Naive thymus-derived CD4-positive, alpha-beta T cell (primary cell): ENCODE results near the gene ALKBH8. TPM values are rescaled to one million over a fixed set of nuclear protein-coding genes. Genes with fewer than 3 reads are reported as not detected.
A peak's percentile ranks its signal among the peaks of the same experiment; 100 is the strongest.
"Not testable (repeated sequence)": the region's sequence is repeated elsewhere in the genome, so short reads cannot be mapped to it uniquely, and the experiment has no call there.

Experiments used
- ATAC-seq: fragments of 150-1000 bp; cut with Tn5 transposase; 2 replicates; pipeline ENCODE4 v1.10.0; 2021; ENCODE audit warnings: mild to moderate bottlenecking, moderate library complexity
- CTCF ChIA-PET: fragments of 350-600 bp; sonication (Branson Sonifier 250); formaldehyde crosslinking; loops from one replicate; lab custom pipeline; 2021; ENCODE audit warnings: antibody characterized with exemption; lab: Charles Lee
- POLR2A ChIA-PET: fragments of 350-600 bp; sonication (Branson Sonifier 250); formaldehyde crosslinking; loops from one replicate; lab custom pipeline; 2021; ENCODE audit warnings: antibody characterized with exemption, inconsistent platforms; lab: Charles Lee
- DNase-seq, 9 donors: peaks; one replicate each; pipeline versions ENCODE4 v3.0.0 to v3.0.0-alpha.2; 2020 to 2022; ENCODE audit warnings: mixed read lengths in 1 of 9
- H3K27ac ChIP-seq: one replicate; pipeline ENCODE4 v1.7.0; 2013; ENCODE audit warnings: mild to moderate bottlenecking, low read depth, low read length, moderate library complexity
- H3K27me3 ChIP-seq, 2 donors: one replicate each; pipeline ENCODE4 v1.7.0; 2013; ENCODE audit warnings: low read length in 2 of 2, mild to moderate bottlenecking in 2 of 2, moderate library complexity in 2 of 2; ENCODE audit not compliant: control insufficient read depth in 2 of 2, insufficient read depth in 2 of 2
- H3K36me3 ChIP-seq, 3 experiments: 1 replicate in 2 of 3; 2 replicates in 1 of 3; pipeline ENCODE4 v1.7.0; 2013; ENCODE audit warnings: low read length in 3 of 3, mild to moderate bottlenecking in 3 of 3, moderate library complexity in 1 of 3; ENCODE audit not compliant: insufficient read depth in 3 of 3, control insufficient read depth in 2 of 3
- H3K4me1 ChIP-seq, 2 donors: one replicate each; pipeline ENCODE4 v1.7.0; 2013; ENCODE audit warnings: low read length in 2 of 2, mild to moderate bottlenecking in 2 of 2, moderate library complexity in 1 of 2; ENCODE audit not compliant: control insufficient read depth in 2 of 2, insufficient read depth in 2 of 2
- H3K4me3 ChIP-seq: 2 replicates; pipeline ENCODE4 v1.7.0; 2013; ENCODE audit warnings: mild to moderate bottlenecking, low read length
- H3K9me3 ChIP-seq, 3 experiments: 1 replicate in 2 of 3; 2 replicates in 1 of 3; pipeline ENCODE4 v1.7.0; 2013; ENCODE audit warnings: low read length in 3 of 3; ENCODE audit not compliant: control insufficient read depth in 2 of 3
- H3K27ac Mint-ChIP-seq, 9 donors: one replicate each; pipeline ENCODE4 v1.8.0; 2020 to 2022; ENCODE audit warnings: mixed read lengths in 9 of 9, mild to moderate bottlenecking in 8 of 9, moderate library complexity in 5 of 9, inconsistent platforms in 2 of 9
- H3K27me3 Mint-ChIP-seq, 5 donors: one replicate each; pipeline ENCODE4 v1.8.0; 2021 to 2022; ENCODE audit warnings: mixed read lengths in 5 of 5, mild to moderate bottlenecking in 1 of 5
- H3K36me3 Mint-ChIP-seq, 5 donors: one replicate each; pipeline ENCODE4 v1.8.0; 2020 to 2022; ENCODE audit warnings: mixed read lengths in 5 of 5, mild to moderate bottlenecking in 3 of 5, inconsistent platforms in 1 of 5
- H3K4me1 Mint-ChIP-seq, 7 donors: one replicate each; pipeline ENCODE4 v1.8.0; 2020 to 2022; ENCODE audit warnings: mixed read lengths in 7 of 7, mild to moderate bottlenecking in 3 of 7, inconsistent platforms in 1 of 7
- H3K4me3 Mint-ChIP-seq, 10 donors: one replicate each; pipeline ENCODE4 v1.8.0; 2020 to 2022; ENCODE audit warnings: mild to moderate bottlenecking in 10 of 10, mixed read lengths in 10 of 10, moderate library complexity in 6 of 10, inconsistent platforms in 2 of 10
- H3K9me3 Mint-ChIP-seq, 11 donors: one replicate each; pipeline ENCODE4 v1.8.0; 2020 to 2022; ENCODE audit warnings: mixed read lengths in 11 of 11, mild to moderate bottlenecking in 4 of 11, inconsistent platforms in 1 of 11, moderate library complexity in 1 of 11
- intact Hi-C, 2 donors: fragments of 100-400 bp; cut with micrococcal nuclease; formaldehyde crosslinking; loops; one replicate each; pipeline ENCODE4 v1.15.1; 2023
- polyA plus RNA-seq, 2 donors: library from polyadenylated mRNA; unstranded; fragments of 300-500 nt; fragmentation: Illumina TruSeq; gene quantifications; one replicate each; pipeline ENCODE4 v1.2.3, GENCODE V29; 2021
- total RNA-seq, 6 experiments: library from RNA in 5 of 6; stranded (reverse) in 5 of 6; gene quantifications; 1 replicate in 5 of 6; 2 replicates in 1 of 6; pipeline ENCODE4 v1.2.3 and lab custom pipeline; 2021 to 2026

Gene ALKBH8
- total and polyA plus RNA-seq, 7 experiments from 2014 or later, result 9.4 to 19.1 (median 11.6) TPM

DNA sequence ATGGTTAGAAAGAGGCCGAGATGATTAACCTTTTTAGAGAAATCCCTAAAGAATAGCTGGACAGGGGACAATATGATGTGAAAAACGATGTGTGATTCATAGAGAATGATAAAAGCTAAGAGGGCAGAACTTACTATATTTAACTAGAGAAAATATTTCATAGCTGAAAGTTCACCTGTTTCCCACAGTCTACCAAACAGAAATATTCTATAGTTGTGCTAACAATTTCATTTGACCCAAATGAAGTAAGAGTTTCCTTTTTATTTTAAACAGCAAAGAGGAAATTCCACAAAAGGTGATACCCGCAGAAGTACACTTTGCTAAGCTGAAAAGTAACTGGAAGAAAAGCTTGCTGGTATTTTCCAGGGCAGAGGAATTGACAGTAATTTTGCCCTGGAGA is 26.7 kb downstream of the ALKBH8 start:
- no peak for ATAC-seq
- CTCF ChIA-PET, result no interaction called here
- POLR2A ChIA-PET, result no interaction called here

DNA sequence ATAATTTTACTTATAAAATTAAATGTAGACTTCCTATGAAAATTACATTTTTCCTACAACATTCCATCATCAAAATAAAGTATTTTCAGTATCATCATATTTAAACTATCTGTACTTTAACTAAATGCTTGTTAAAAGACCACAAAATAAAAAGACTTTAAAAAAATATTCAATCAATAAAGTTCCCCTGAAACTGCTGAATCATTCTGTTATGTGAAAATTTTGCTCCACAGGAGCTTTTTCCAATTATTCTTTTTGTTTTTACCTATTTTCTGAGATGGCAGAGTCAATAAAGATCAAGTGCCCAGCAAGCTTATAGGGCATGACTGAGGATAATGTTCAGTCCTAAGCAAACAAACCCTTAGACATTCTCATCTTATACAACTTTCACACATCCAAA is 27.3 kb downstream of the ALKBH8 start:
- POLR2A ChIA-PET, result no interaction called here
- intact Hi-C loops, result no loop called here
- Histone ChIP-seq H3K27me3 (no peaks in the 10 kb centered on the region), H3K4me3 (no peak overlapping the region), H3K9me3 (no peaks in the 10 kb centered on the region), H3K4me1 (no peaks in the 10 kb centered on the region), H3K36me3 (peaks cover 0 to 29% (median 4%) of the 10 kb centered on the region in 3 experiments), H3K27ac (no peak overlapping the region)
- no peak for DNase-seq
- H3K27me3 Mint-ChIP-seq, result no peaks in the 10 kb centered on the region
- peaks cover 0 to 16% (median 0%) of the 10 kb centered on the region in 7 donors for H3K4me1 Mint-ChIP-seq
- CTCF ChIA-PET, result no interaction called here
- H3K4me3 Mint-ChIP-seq, result no peak overlapping the region
- ATAC-seq, result no peak
- H3K27ac Mint-ChIP-seq, result peak overlapping the region in 1 of 9 donors; percentile 22
- H3K36me3 Mint-ChIP-seq, result peaks cover 19 to 72% (median 45%) of the 10 kb centered on the region in 5 donors
- H3K9me3 Mint-ChIP-seq, result peaks cover 0 to 5% (median 0%) of the 10 kb centered on the region in 11 donors

More for the DNA sequence above, 26.7 kb downstream of the ALKBH8 start:
- peaks cover 0 to 29% (median 4%) of the 10 kb centered on the region in 3 experiments for H3K36me3 ChIP-seq
- H3K4me3 ChIP-seq, result no peak overlapping the region
- Mint-ChIP-seq H3K36me3 (peaks cover 19 to 70% (median 44%) of the 10 kb centered on the region in 5 donors), H3K4me1 (peaks cover 0 to 16% (median 0%) of the 10 kb centered on the region in 7 donors), H3K27me3 (no peaks in the 10 kb centered on the region), H3K4me3 (no peak overlapping the region), H3K9me3 (peaks cover 0 to 5% (median 0%) of the 10 kb centered on the region in 11 donors), H3K27ac (peak overlapping the region in 1 of 9 donors; percentile 22)
- H3K9me3 ChIP-seq, result no peaks in the 10 kb centered on the region
- H3K4me1 ChIP-seq, result no peaks in the 10 kb centered on the region
- DNase-seq, result no peak
- no peak overlapping the region for H3K27ac ChIP-seq
- no peaks in the 10 kb centered on the region for H3K27me3 ChIP-seq
- intact Hi-C loops, result no loop called here

- POLR2A ChIA-PET, CTCF ChIA-PET: not testable (repeated sequence)
These were observed 28.4 kb downstream of the ALKBH8 start for GRCh38 chr11:107537155-107537554.

GRCh38 chr11:107526197-107526596 is 39.3 kb downstream of the ALKBH8 start:
- DNase-seq (no peak), ATAC-seq (no peak)
- Mint-ChIP-seq H3K27ac (no peak overlapping the region), H3K4me1 (no peaks in the 10 kb centered on the region), H3K9me3 (no peaks in the 10 kb centered on the region), H3K4me3 (no peak overlapping the region), H3K36me3 (peaks cover 2 to 59% (median 53%) of the 10 kb centered on the region in 5 donors), H3K27me3 (no peaks in the 10 kb centered on the region)
- POLR2A ChIA-PET, result no interaction called here
- no peak overlapping the region for H3K4me3 ChIP-seq
- intact Hi-C loops, result no loop called here
- no peaks in the 10 kb centered on the region for H3K9me3 ChIP-seq
- peaks cover 0 to 20% (median 3%) of the 10 kb centered on the region in 3 experiments for H3K36me3 ChIP-seq
- no peak overlapping the region for H3K27ac ChIP-seq
- no peaks in the 10 kb centered on the region for H3K27me3 ChIP-seq
- CTCF ChIA-PET, result no interaction called here
- no peaks in the 10 kb centered on the region for H3K4me1 ChIP-seq

More at GRCh38 chr11:107537155-107537554, 28.4 kb downstream of the ALKBH8 start:
- DNase-seq, H3K27me3 ChIP-seq, H3K9me3 Mint-ChIP-seq, H3K27ac Mint-ChIP-seq, H3K4me3 ChIP-seq, H3K4me1 ChIP-seq, H3K27me3 Mint-ChIP-seq, intact Hi-C loops, H3K27ac ChIP-seq, H3K9me3 ChIP-seq, H3K4me3 Mint-ChIP-seq, ATAC-seq: not testable (repeated sequence)
- peaks cover 0 to 33% (median 4%) of the 10 kb centered on the region in 3 experiments for H3K36me3 ChIP-seq
- H3K4me1 Mint-ChIP-seq, result peaks cover 0 to 16% (median 0%) of the 10 kb centered on the region in 7 donors
- H3K36me3 Mint-ChIP-seq, result peaks cover 19 to 70% (median 49%) of the 10 kb centered on the region in 5 donors

DNA sequence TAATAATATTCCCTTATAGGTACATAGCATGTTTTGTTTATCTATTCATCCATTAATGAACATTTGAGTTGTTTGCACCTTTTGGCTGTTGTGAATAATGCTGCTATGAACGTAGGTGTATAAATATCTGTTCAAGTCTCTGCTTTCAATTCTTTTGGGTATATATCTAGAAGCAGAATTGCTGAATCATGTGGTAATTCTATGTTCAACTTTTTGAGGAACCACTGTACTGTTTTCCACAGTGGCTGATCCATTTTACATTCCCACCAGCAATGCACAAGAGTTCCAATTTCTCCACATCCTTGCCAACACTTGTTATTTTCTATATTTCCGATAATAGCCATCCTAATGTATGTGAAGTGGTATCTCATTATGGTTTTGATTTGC is 56.7 kb downstream of the ALKBH8 start:
- no peaks in the 10 kb centered on the region for H3K4me1 ChIP-seq
- CTCF ChIA-PET, result no interaction called here
- no peak overlapping the region for H3K27ac Mint-ChIP-seq

GRCh38 chr11:107508201-107508857 is 57.2 kb downstream of the ALKBH8 start:
- H3K27ac Mint-ChIP-seq, result no peak overlapping the region
- no peaks in the 10 kb centered on the region for H3K4me1 ChIP-seq
- ATAC-seq, result no peak
- intact Hi-C loops, result no loop called here
- peaks cover 0 to 20% (median 4%) of the 10 kb centered on the region in 11 donors for H3K9me3 Mint-ChIP-seq
- no peaks in the 10 kb centered on the region for H3K4me1 Mint-ChIP-seq
- H3K36me3 Mint-ChIP-seq, result peaks cover 18 to 75% (median 53%) of the 10 kb centered on the region in 5 donors
- H3K4me3 ChIP-seq, result no peak overlapping the region
- ChIA-PET POLR2A (no interaction called here), CTCF (no interaction called here)
- H3K27me3 Mint-ChIP-seq, result no peaks in the 10 kb centered on the region
- peaks cover 0 to 35% (median 12%) of the 10 kb centered on the region in 3 experiments for H3K36me3 ChIP-seq
- H3K27me3 ChIP-seq, result no peaks in the 10 kb centered on the region
- no peak overlapping the region for H3K27ac ChIP-seq
- H3K9me3 ChIP-seq, result no peaks in the 10 kb centered on the region
- H3K4me3 Mint-ChIP-seq, result no peak overlapping the region
- DNase-seq, result no peak

More for the DNA sequence above, 56.7 kb downstream of the ALKBH8 start:
- Histone ChIP-seq H3K4me3 (no peak overlapping the region), H3K9me3 (no peaks in the 10 kb centered on the region), H3K27ac (no peak overlapping the region), H3K36me3 (peaks cover 0 to 30% (median 12%) of the 10 kb centered on the region in 3 experiments), H3K27me3 (no peaks in the 10 kb centered on the region)
- Mint-ChIP-seq H3K36me3 (peaks cover 19 to 75% (median 52%) of the 10 kb centered on the region in 5 donors), H3K4me1 (no peaks in the 10 kb centered on the region), H3K4me3 (no peak overlapping the region), H3K9me3 (peaks cover 0 to 15% (median 3%) of the 10 kb centered on the region in 11 donors), H3K27me3 (no peaks in the 10 kb centered on the region)
- POLR2A ChIA-PET, result no interaction called here
- intact Hi-C loops, result no loop called here
- ATAC-seq (no peak), DNase-seq (no peak)
